Measurements from ENCODE around the gene SPATS2L. TPM values are rescaled to one million over a fixed set of nuclear protein-coding genes. Genes with fewer than 3 reads are reported as not detected.
A peak's percentile ranks its signal among the peaks of the same experiment; 100 is the strongest.

SPATS2L gene
- total RNA-seq = 36.6 TPM

- TF ChIP-seq CTCF (IDR thresholded peaks at IDR 0.05) = no peak
- no peaks in the 10 kb centered on the region for H3K9me3 ChIP-seq
- H3K27ac ChIP-seq = peak within 1 kb of the TSS; percentile 86 to 91
- H3K27me3 ChIP-seq = no peaks in the 10 kb centered on the region
- H3K4me3 ChIP-seq = peak within 1 kb of the TSS; percentile 77 to 87
- DNase-seq (ENCODE audit: low spot score in 2 of 2) = peak; percentile 26 to 86
- H3K4me1 ChIP-seq = peaks cover 0 to 7% of the 10 kb centered on the region in 2 donors
- no peaks in the 10 kb centered on the region for H3K36me3 ChIP-seq
- intact Hi-C loops (cut with DNase I) = loop anchor here (2.0 to 5.0 kb wide), 5 partner anchors 46 to 556 kb away; partner anchors contain the start of gene CLK1
Observed at GRCh38 chr2:200306196-200306930, at the start of gene SPATS2L. Gene SPATS2L (plus strand): TSS chr2:200306693. CDS start chr2:200389245, 82,552 bp downstream.

- H3K9me3 ChIP-seq = no peaks in the 10 kb centered on the region
- H3K36me3 ChIP-seq = no peaks in the 10 kb centered on the region
- intact Hi-C loops (cut with DNase I) = no loop called here
- H3K4me3 ChIP-seq = no peak overlapping the region
- TF ChIP-seq CTCF (IDR thresholded peaks at IDR 0.05) = no peak
- H3K27me3 ChIP-seq = no peaks in the 10 kb centered on the region
- H3K27ac ChIP-seq = no peak overlapping the region
- H3K4me1 ChIP-seq = no peaks in the 10 kb centered on the region
- no peak for DNase-seq (ENCODE audit: low spot score in 2 of 2)
Observed at GRCh38 chr2:200257570-200257969, 48.9 kb upstream of the SPATS2L start.

- no peak for TF ChIP-seq CTCF (IDR thresholded peaks at IDR 0.05)
Observed at GRCh38 chr2:200258081-200258480, 48.4 kb upstream of the SPATS2L start.

GRCh38 chr2:200258881-200259576 lies 47.5 kb upstream of the SPATS2L start:
- DNase-seq (ENCODE audit: low spot score in 2 of 2) = no peak
- Histone ChIP-seq H3K27me3 (no peaks in the 10 kb centered on the region), H3K4me1 (no peaks in the 10 kb centered on the region), H3K4me3 (no peak overlapping the region), H3K9me3 (no peaks in the 10 kb centered on the region), H3K36me3 (no peaks in the 10 kb centered on the region), H3K27ac (no peak overlapping the region)
- no peak for TF ChIP-seq CTCF (IDR thresholded peaks at IDR 0.05)
- intact Hi-C loops (cut with DNase I) = no loop called here

More at GRCh38 chr2:200258081-200258480, 48.4 kb upstream of the SPATS2L start:
- DNase-seq (ENCODE audit: low spot score in 2 of 2) = no peak
- no peaks in the 10 kb centered on the region for H3K9me3 ChIP-seq
- H3K4me3 ChIP-seq = no peak overlapping the region
- no peaks in the 10 kb centered on the region for H3K27me3 ChIP-seq
- no peaks in the 10 kb centered on the region for H3K36me3 ChIP-seq
- intact Hi-C loops (cut with DNase I) = no loop called here
- no peaks in the 10 kb centered on the region for H3K4me1 ChIP-seq
- H3K27ac ChIP-seq = no peak overlapping the region

- intact Hi-C loops (cut with DNase I) = no loop called here
- H3K27me3 ChIP-seq = no peaks in the 10 kb centered on the region
- H3K9me3 ChIP-seq = no peaks in the 10 kb centered on the region
- no peak for DNase-seq (ENCODE audit: low spot score in 2 of 2)
- no peak for TF ChIP-seq CTCF (IDR thresholded peaks at IDR 0.05)
- no peak overlapping the region for H3K27ac ChIP-seq
- no peaks in the 10 kb centered on the region for H3K4me1 ChIP-seq
- H3K36me3 ChIP-seq = no peaks in the 10 kb centered on the region
- no peak overlapping the region for H3K4me3 ChIP-seq
Observed at GRCh38 chr2:200259577-200259957, 46.9 kb upstream of the SPATS2L start.
